H1 (cell line): ENCODE results near the gene NAA60. TPM values are rescaled to one million over a fixed set of nuclear protein-coding genes. Genes with fewer than 3 reads are reported as not detected.

Experiments
- GTF2F1 ChIP-seq: IDR thresholded peaks from 2 replicates; pipeline ENCODE4 v1.6.1; 2012; ENCODE audit warnings: low read depth, low read length, improper control_type of control experiment, borderline replicate concordance
- RAD21 ChIP-seq, 2 experiments: IDR thresholded peaks in 1 of 2; conservative IDR thresholded peaks in 1 of 2; 2 replicates each; pipeline ENCODE4 v1.6.1; 2011; ENCODE audit warnings: low read depth in 2 of 2, low read length in 2 of 2, improper control_type of control experiment in 1 of 2, inconsistent platforms in 1 of 2, mild to moderate bottlenecking in 1 of 2, moderate library complexity in 1 of 2
- RFX5 ChIP-seq: IDR thresholded peaks from 2 replicates; pipeline ENCODE4 v1.6.1; 2011; ENCODE audit warnings: low read depth, low read length, improper control_type of control experiment, borderline replicate concordance
- TAF1 ChIP-seq: IDR thresholded peaks from 2 replicates; pipeline ENCODE4 v1.6.1; 2011; ENCODE audit warnings: mild to moderate bottlenecking, low read depth, low read length
- TAF7 ChIP-seq: optimal IDR thresholded peaks from 2 replicates; pipeline ENCODE3; 2011; ENCODE audit warnings: low read depth, mild to moderate bottlenecking, inconsistent platforms, low read length, moderate library complexity, borderline replicate concordance
- polyA plus RNA-seq, 7 experiments: library from polyadenylated mRNA; depleted of rRNA in 3 of 7; stranded (reverse) in 5 of 7; unstranded in 2 of 7; fragments of >200 nt in 5 of 7; fragments of 200-250 nt in 2 of 7; gene quantifications; 1 replicate in 5 of 7; 2 replicates in 1 of 7; 4 replicates in 1 of 7; pipeline versions ENCODE4 v1.2.1 to v1.2.3, GENCODE V29; 2011 to 2013; ENCODE audit warnings: missing spikeins in 2 of 7, mixed read lengths in 2 of 7
- total RNA-seq: library from RNA; stranded (reverse); fragmentation: NEBNext Ultra II Directional; extraction: Animal tissue kit (Norgen Biotek cat#: 25700); gene quantifications from 2 replicates; pipeline ENCODE4 v1.2.1, GENCODE V29; 2021
- TF ChIP-seq, protein P1 (sequence below), 3 experiments: IDR thresholded peaks; 1 replicate in 2 of 3; 2 replicates in 1 of 3; pipeline versions ENCODE4 v1.5.1 to v1.6.1; 2011; ENCODE audit warnings: low read length in 3 of 3, mild to moderate bottlenecking in 3 of 3, inconsistent platforms in 2 of 3, low read depth in 1 of 3, moderate library complexity in 1 of 3; ENCODE audit not compliant: insufficient read depth in 1 of 3; ENCODE audit errors: control extremely low read depth in 1 of 3

The NAA60 gene
- total and polyA plus RNA-seq, 2 of the 8 experiments (the other 6 are each of a cell fraction or from before 2014, with no cell fraction given) = 34.1 to 47.6 TPM

DNA sequence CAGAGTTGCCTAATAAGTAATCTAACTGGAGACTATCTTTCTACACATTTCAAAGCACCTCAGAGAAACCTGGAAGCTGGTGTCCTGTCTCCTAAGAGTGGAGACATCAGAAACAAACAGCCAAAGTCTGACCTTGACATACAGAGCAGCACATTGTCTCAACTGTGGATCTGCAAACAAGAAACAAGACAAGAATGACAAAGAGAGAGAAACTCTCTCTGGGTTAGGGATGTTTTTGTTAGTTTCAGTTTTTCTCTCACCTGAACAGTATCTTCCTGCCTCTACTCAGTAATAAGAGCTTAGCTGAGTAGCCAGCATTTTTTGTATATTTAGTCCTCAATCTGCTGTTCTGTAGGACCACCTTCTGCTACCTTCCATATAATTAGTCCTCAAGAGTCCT, 9.1 kb upstream of the NAA60 start (continued):
- TF ChIP-seq, protein P1, sequence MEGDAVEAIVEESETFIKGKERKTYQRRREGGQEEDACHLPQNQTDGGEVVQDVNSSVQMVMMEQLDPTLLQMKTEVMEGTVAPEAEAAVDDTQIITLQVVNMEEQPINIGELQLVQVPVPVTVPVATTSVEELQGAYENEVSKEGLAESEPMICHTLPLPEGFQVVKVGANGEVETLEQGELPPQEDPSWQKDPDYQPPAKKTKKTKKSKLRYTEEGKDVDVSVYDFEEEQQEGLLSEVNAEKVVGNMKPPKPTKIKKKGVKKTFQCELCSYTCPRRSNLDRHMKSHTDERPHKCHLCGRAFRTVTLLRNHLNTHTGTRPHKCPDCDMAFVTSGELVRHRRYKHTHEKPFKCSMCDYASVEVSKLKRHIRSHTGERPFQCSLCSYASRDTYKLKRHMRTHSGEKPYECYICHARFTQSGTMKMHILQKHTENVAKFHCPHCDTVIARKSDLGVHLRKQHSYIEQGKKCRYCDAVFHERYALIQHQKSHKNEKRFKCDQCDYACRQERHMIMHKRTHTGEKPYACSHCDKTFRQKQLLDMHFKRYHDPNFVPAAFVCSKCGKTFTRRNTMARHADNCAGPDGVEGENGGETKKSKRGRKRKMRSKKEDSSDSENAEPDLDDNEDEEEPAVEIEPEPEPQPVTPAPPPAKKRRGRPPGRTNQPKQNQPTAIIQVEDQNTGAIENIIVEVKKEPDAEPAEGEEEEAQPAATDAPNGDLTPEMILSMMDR (IDR thresholded peaks at IDR 0.05; ENCODE audit: control extremely low read depth in 1 of 3, insufficient read depth in 1 of 3, low read depth in 1 of 3, low read length in 3 of 3) = no peak
- no peak for TF ChIP-seq TAF7
- TF ChIP-seq TAF1 = no peak
- TF ChIP-seq RAD21 (IDR thresholded peaks at IDR 0.05 in 1 of 2, conservative IDR thresholded peaks at IDR 0.05 in 1 of 2; ENCODE audit: low read depth in 2 of 2, low read length in 2 of 2) = no peak
- TF ChIP-seq GTF2F1 = no peak
- no peak for TF ChIP-seq RFX5
- TF ChIP-seq, all 59 proteins: peak for 0
